GM23338 (cell line): Measurements from ENCODE around the gene BBOX1. TPM values are rescaled to one million over a fixed set of nuclear protein-coding genes. Genes with fewer than 3 reads are reported as not detected.

ENCODE experiments used
- ATAC-seq: fragments of 200-7000 bp; cut with Tn5 transposase; 3 replicates; pipeline ENCODE4 v1.9.1; 2020
- DNase-seq: peaks from one replicate; pipeline ENCODE4 v3.0.0-alpha.2; 2015; ENCODE audit warnings: low spot score
- H2AFZ ChIP-seq: fragments of 200-600 bp; sonication (generic); 2 replicates; pipeline ENCODE4 v1.8.0; 2016; ENCODE audit warnings: antibody characterized with exemption, mild to moderate bottlenecking, moderate library complexity
- H3F3A ChIP-seq: fragments of 200-600 bp; sonication (generic); replicated peaks from 2 replicates; pipeline ENCODE4 v1.8.0; 2017; ENCODE audit warnings: antibody characterized with exemption, mixed run types, low read depth
- H3K27ac ChIP-seq: fragments of 200-600 bp; sonication (generic); 2 replicates; pipeline ENCODE4 v1.6.1; 2016; ENCODE audit warnings: low read depth
- H3K27me3 ChIP-seq: fragments of 200-600 bp; sonication (generic); 2 replicates; pipeline ENCODE4 v1.8.0; 2016; ENCODE audit warnings: mild to moderate bottlenecking, mixed run types, moderate library complexity; ENCODE audit not compliant: insufficient read depth
- H3K36me3 ChIP-seq: fragments of 200-600 bp; sonication (generic); 2 replicates; pipeline ENCODE4 v1.8.0; 2016; ENCODE audit warnings: mild to moderate bottlenecking; ENCODE audit not compliant: insufficient read depth
- H3K4me1 ChIP-seq: fragments of 200-600 bp; sonication (generic); 2 replicates; pipeline ENCODE4 v1.8.0; 2016; ENCODE audit warnings: mild to moderate bottlenecking, moderate library complexity; ENCODE audit not compliant: insufficient read depth
- H3K4me2 ChIP-seq: fragments of 200-600 bp; sonication (generic); 2 replicates; pipeline ENCODE4 v1.7.1; 2017; ENCODE audit warnings: mixed run types
- H3K4me3 ChIP-seq: fragments of 200-600 bp; sonication (generic); 2 replicates; pipeline ENCODE4 v1.6.1; 2016; ENCODE audit warnings: mixed run types
- H3K79me2 ChIP-seq: fragments of 200-600 bp; sonication (generic); replicated peaks from 2 replicates; pipeline ENCODE4 v1.8.0; 2017; ENCODE audit warnings: mild to moderate bottlenecking; ENCODE audit not compliant: insufficient read depth
- H3K9me2 ChIP-seq: fragments of 200-600 bp; sonication (generic); 2 replicates; pipeline ENCODE4 v1.8.0; 2017; ENCODE audit not compliant: insufficient read depth
- H4K20me1 ChIP-seq: fragments of 200-600 bp; sonication (generic); replicated peaks from 2 replicates; pipeline ENCODE4 v1.8.0; 2017; ENCODE audit warnings: mild to moderate bottlenecking; ENCODE audit not compliant: insufficient read depth
- H3K27ac Mint-ChIP-seq: 2 replicates; pipeline ENCODE4 v1.8.0; 2020; ENCODE audit warnings: inconsistent platforms, mild to moderate bottlenecking, moderate library complexity, mixed read lengths
- H3K27me3 Mint-ChIP-seq: 3 replicates; pipeline ENCODE4 v1.8.0; 2022; ENCODE audit warnings: low read depth, mild to moderate bottlenecking, moderate library complexity, mixed read lengths, inconsistent platforms; ENCODE audit not compliant: insufficient read depth, poor library complexity
- H3K36me3 Mint-ChIP-seq: 3 replicates; pipeline ENCODE4 v1.8.0; 2021; ENCODE audit warnings: low read depth, mild to moderate bottlenecking, inconsistent platforms, moderate library complexity, mixed read lengths
- H3K4me1 Mint-ChIP-seq: 3 replicates; pipeline ENCODE4 v1.8.0; 2020; ENCODE audit warnings: mild to moderate bottlenecking, inconsistent platforms, mixed read lengths
- H3K4me3 Mint-ChIP-seq: 3 replicates; pipeline ENCODE4 v1.8.0; 2021; ENCODE audit warnings: moderate library complexity, mild to moderate bottlenecking, inconsistent platforms, mixed read lengths
- H3K9me3 Mint-ChIP-seq: 3 replicates; pipeline ENCODE4 v1.8.0; 2020; ENCODE audit warnings: moderate library complexity, mild to moderate bottlenecking, inconsistent platforms, mixed read lengths
- ETS1 ChIP-seq: IDR thresholded peaks from 2 replicates; pipeline ENCODE4 v1.6.1; 2016; ENCODE audit warnings: antibody characterized with exemption
- EZH2 ChIP-seq: fragments of 200-600 bp; sonication (generic); IDR thresholded peaks from one replicate; pipeline ENCODE4 v1.8.0; 2017; ENCODE audit warnings: antibody characterized with exemption, mild to moderate bottlenecking, low read depth; ENCODE audit not compliant: unreplicated experiment
- JUNB ChIP-seq: IDR thresholded peaks from one replicate; pipeline ENCODE4 v1.6.1; 2016; ENCODE audit warnings: antibody characterized with exemption; ENCODE audit not compliant: unreplicated experiment
- NANOG ChIP-seq: IDR thresholded peaks from 2 replicates; pipeline ENCODE4 v1.6.1; 2016; ENCODE audit warnings: antibody characterized with exemption, borderline replicate concordance
- POLR2AphosphoS5 ChIP-seq: IDR thresholded peaks from 2 replicates; pipeline ENCODE4 v1.6.1; 2016; ENCODE audit warnings: antibody characterized with exemption, low read depth
- STAT1 ChIP-seq: IDR thresholded peaks from one replicate; pipeline ENCODE4 v1.6.1; 2016; ENCODE audit warnings: antibody characterized with exemption; ENCODE audit not compliant: unreplicated experiment
- ZNF114 ChIP-seq: fragments of 250-450 bp; sonication (Bioruptor Pico); IDR thresholded peaks from 2 replicates; pipeline ENCODE4 v1.5.0; 2020; ENCODE audit warnings: mild to moderate bottlenecking, moderate library complexity
- ZNF331 ChIP-seq: fragments of 250-450 bp; sonication (Bioruptor Pico); IDR thresholded peaks from 2 replicates; pipeline ENCODE4 v1.5.0; 2020; ENCODE audit warnings: low read depth, mild to moderate bottlenecking, moderate library complexity
- polyA plus RNA-seq: library from polyadenylated mRNA; unstranded; fragments of >200 nt; fragmentation: Nextera tagmentation; extraction: Ambion mirVana; gene quantifications from 2 replicates; pipeline ENCODE4 v1.2.1, GENCODE V29; 2016
- total RNA-seq: library from RNA; depleted of rRNA; stranded (reverse); fragments of >200 nt; shearing (Covaris generic); gene quantifications from 2 replicates; pipeline ENCODE4 v1.2.3, GENCODE V29; 2014
- TF ChIP-seq, protein P1 (sequence below), 2 experiments: fragments of 200-600 bp in 1 of 2; sonication (generic) in 1 of 2; conservative IDR thresholded peaks; 2 replicates each; pipeline versions ENCODE4 v1.5.1 to v1.6.1; 2016 to 2017; ENCODE audit warnings: antibody characterized with exemption in 2 of 2, low read depth in 2 of 2, mild to moderate bottlenecking in 2 of 2, moderate library complexity in 1 of 2
- TF ChIP-seq, protein P2 (sequence below): IDR thresholded peaks from one replicate; pipeline ENCODE4 v1.6.1; 2018; ENCODE audit warnings: antibody characterized with exemption; ENCODE audit not compliant: unreplicated experiment

Gene BBOX1
- total and polyA plus RNA-seq, 2 experiments from 2014 or later, result not detected

DNA sequence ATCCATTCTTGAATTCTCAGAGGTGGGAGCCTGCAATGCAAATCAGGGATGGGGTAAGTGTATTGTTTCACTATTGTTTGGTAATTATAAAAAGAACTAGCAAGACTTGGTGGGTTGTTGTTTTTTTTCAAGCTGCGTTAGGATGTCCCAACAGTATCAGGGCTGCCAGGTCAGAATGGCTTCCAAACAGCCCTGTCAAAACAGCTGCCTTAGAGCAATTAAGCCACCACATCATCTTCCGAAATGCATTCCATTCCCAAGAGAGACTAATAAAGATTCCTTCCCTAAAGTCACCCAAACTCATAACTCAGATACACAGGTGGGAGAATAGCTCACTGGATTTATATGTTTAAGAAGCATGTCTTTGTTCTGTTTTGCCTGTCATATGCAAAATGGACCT lies 23.5 kb downstream of the BBOX1 start:
- Mint-ChIP-seq H3K27ac (no peak overlapping the region), H3K27me3 (peaks cover 3% of the 10 kb centered on the region), H3K36me3 (no peaks in the 10 kb centered on the region), H3K9me3 (no peaks in the 10 kb centered on the region), H3K4me3 (no peak overlapping the region), H3K4me1 (no peaks in the 10 kb centered on the region)
- Histone ChIP-seq H4K20me1 (no peaks in the 10 kb centered on the region), H3F3A (no peaks in the 10 kb centered on the region), H3K4me3 (no peak overlapping the region), H3K36me3 (no peaks in the 10 kb centered on the region), H3K4me1 (no peaks in the 10 kb centered on the region), H3K4me2 (no peak overlapping the region), H3K27me3 (no peaks in the 10 kb centered on the region), H3K79me2 (no peaks in the 10 kb centered on the region), H2AFZ (no peak overlapping the region), H3K27ac (no peak overlapping the region), H3K9me2 (no peaks in the 10 kb centered on the region)
- ATAC-seq (no peak), DNase-seq (no peak)
- TF ChIP-seq NANOG (no peak), ETS1 (no peak), POLR2AphosphoS5 (no peak), EZH2 (no peak), ZNF331 (no peak)
- TF ChIP-seq, protein P1, sequence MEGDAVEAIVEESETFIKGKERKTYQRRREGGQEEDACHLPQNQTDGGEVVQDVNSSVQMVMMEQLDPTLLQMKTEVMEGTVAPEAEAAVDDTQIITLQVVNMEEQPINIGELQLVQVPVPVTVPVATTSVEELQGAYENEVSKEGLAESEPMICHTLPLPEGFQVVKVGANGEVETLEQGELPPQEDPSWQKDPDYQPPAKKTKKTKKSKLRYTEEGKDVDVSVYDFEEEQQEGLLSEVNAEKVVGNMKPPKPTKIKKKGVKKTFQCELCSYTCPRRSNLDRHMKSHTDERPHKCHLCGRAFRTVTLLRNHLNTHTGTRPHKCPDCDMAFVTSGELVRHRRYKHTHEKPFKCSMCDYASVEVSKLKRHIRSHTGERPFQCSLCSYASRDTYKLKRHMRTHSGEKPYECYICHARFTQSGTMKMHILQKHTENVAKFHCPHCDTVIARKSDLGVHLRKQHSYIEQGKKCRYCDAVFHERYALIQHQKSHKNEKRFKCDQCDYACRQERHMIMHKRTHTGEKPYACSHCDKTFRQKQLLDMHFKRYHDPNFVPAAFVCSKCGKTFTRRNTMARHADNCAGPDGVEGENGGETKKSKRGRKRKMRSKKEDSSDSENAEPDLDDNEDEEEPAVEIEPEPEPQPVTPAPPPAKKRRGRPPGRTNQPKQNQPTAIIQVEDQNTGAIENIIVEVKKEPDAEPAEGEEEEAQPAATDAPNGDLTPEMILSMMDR (conservative IDR thresholded peaks at IDR 0.05; ENCODE audit: low read depth in 2 of 2), result no peak
- TF ChIP-seq, protein P2, sequence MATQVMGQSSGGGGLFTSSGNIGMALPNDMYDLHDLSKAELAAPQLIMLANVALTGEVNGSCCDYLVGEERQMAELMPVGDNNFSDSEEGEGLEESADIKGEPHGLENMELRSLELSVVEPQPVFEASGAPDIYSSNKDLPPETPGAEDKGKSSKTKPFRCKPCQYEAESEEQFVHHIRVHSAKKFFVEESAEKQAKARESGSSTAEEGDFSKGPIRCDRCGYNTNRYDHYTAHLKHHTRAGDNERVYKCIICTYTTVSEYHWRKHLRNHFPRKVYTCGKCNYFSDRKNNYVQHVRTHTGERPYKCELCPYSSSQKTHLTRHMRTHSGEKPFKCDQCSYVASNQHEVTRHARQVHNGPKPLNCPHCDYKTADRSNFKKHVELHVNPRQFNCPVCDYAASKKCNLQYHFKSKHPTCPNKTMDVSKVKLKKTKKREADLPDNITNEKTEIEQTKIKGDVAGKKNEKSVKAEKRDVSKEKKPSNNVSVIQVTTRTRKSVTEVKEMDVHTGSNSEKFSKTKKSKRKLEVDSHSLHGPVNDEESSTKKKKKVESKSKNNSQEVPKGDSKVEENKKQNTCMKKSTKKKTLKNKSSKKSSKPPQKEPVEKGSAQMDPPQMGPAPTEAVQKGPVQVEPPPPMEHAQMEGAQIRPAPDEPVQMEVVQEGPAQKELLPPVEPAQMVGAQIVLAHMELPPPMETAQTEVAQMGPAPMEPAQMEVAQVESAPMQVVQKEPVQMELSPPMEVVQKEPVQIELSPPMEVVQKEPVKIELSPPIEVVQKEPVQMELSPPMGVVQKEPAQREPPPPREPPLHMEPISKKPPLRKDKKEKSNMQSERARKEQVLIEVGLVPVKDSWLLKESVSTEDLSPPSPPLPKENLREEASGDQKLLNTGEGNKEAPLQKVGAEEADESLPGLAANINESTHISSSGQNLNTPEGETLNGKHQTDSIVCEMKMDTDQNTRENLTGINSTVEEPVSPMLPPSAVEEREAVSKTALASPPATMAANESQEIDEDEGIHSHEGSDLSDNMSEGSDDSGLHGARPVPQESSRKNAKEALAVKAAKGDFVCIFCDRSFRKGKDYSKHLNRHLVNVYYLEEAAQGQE, result no peak

- Mint-ChIP-seq H3K27me3 (no peaks in the 10 kb centered on the region), H3K27ac (no peak overlapping the region), H3K36me3 (no peaks in the 10 kb centered on the region), H3K9me3 (peaks cover 5% of the 10 kb centered on the region; the same call in 1 of the 3 replicates), H3K4me1 (no peaks in the 10 kb centered on the region), H3K4me3 (no peak overlapping the region)
- H4K20me1 ChIP-seq, result no peaks in the 10 kb centered on the region
- no peaks in the 10 kb centered on the region for H3F3A ChIP-seq
- H3K79me2 ChIP-seq, result no peaks in the 10 kb centered on the region
- H3K27ac ChIP-seq, result no peak overlapping the region
- no peak for DNase-seq
- peak; percentile 22; the same call in 2 of the 3 replicates for ATAC-seq
- no peak overlapping the region for H3K4me3 ChIP-seq
- no peaks in the 10 kb centered on the region; the same call in 1 of the 2 replicates for H3K9me2 ChIP-seq
- no peak overlapping the region for H2AFZ ChIP-seq
- H3K36me3 ChIP-seq, result no peaks in the 10 kb centered on the region
- no peaks in the 10 kb centered on the region for H3K4me1 ChIP-seq
- H3K4me2 ChIP-seq, result no peak overlapping the region
- H3K27me3 ChIP-seq, result no peaks in the 10 kb centered on the region
- TF ChIP-seq EZH2 (no peak), ZNF114 (no peak), POLR2AphosphoS5 (no peak), STAT1 (no peak), JUNB (no peak), NANOG (no peak)
Observed at GRCh38 chr11:27075192-27075591, 34.6 kb downstream of the BBOX1 start.
